Esophagus squamous epithelium (tissue), 5 donors: ENCODE results near the gene SIM1. TPM values are rescaled to one million over a fixed set of nuclear protein-coding genes. Genes with fewer than 3 reads are reported as not detected.

Experiments
- DNase-seq: peaks from one replicate; lab custom pipeline; 2025; lab: John Stamatoyannopoulos, UW
- H3K27ac ChIP-seq, 4 donors: fragments of 200-600 bp; sonication (generic); one replicate each; pipeline ENCODE4 v1.5.1; 2016 to 2019; ENCODE audit warnings: mild to moderate bottlenecking in 1 of 4
- H3K27me3 ChIP-seq, 4 donors: fragments of 200-600 bp; sonication (generic); 1 replicate in 3 of 4; 2 replicates in 1 of 4; pipeline versions ENCODE4 v1.5.1 to v1.6.0; 2017 to 2021; ENCODE audit warnings: antibody characterized with exemption in 1 of 4
- H3K36me3 ChIP-seq, 3 donors: fragments of 200-600 bp; sonication (generic); one replicate each; pipeline ENCODE4 v1.5.1; 2016 to 2019
- H3K4me1 ChIP-seq, 3 donors: fragments of 200-600 bp; sonication (generic); one replicate each; pipeline ENCODE4 v1.5.1; 2017 to 2019
- H3K4me3 ChIP-seq, 4 donors: fragments of 200-600 bp; sonication (generic); 1 replicate in 3 of 4; 2 replicates in 1 of 4; pipeline ENCODE4 v1.5.1; 2016 to 2019; ENCODE audit warnings: mild to moderate bottlenecking in 2 of 4, moderate library complexity in 1 of 4
- H3K9me3 ChIP-seq, 3 donors: fragments of 200-600 bp; sonication (generic); one replicate each; pipeline ENCODE4 v1.5.1; 2016 to 2019
- POLR2A ChIP-seq, 4 donors: fragments of 450-650 bp; IDR thresholded peaks; one replicate each; pipeline ENCODE4 v1.6.1; 2017; ENCODE audit warnings: antibody characterized with exemption in 4 of 4, mild to moderate bottlenecking in 4 of 4, moderate library complexity in 3 of 4
- WGBS, 2 donors: methylation state at CpG; one replicate each; pipeline ENCODE4 v1.1.5; 2018; 5-methylcytosine and 5-hydroxymethylcytosine counted together
- intact Hi-C: fragments of 100-400 bp; cut with DNase I; formaldehyde crosslinking; loops from one replicate; pipeline ENCODE4 v1.15.0; 2022
- total RNA-seq, 4 donors: library from RNA; depleted of rRNA; stranded (reverse); fragments of >200 nt; gene quantifications; one replicate each; pipeline ENCODE4 v1.1.0, GENCODE V29; 2016
- TF ChIP-seq, protein P1 (sequence below), 6 experiments: fragments of 450-650 bp in 4 of 6; fragments of 200-600 bp in 2 of 6; sonication (generic) in 2 of 6; IDR thresholded peaks; one replicate each; pipeline ENCODE4 v1.5.1; 2016 to 2019; ENCODE audit warnings: antibody characterized with exemption in 6 of 6, mild to moderate bottlenecking in 4 of 6, moderate library complexity in 4 of 6
- donor health status: DM: yes; HTN: yes; CAD: no.

SIM1 gene
- total RNA-seq, 4 donors from 2014 or later: under 0.01 TPM; not detected in 3

- Histone ChIP-seq H3K4me1 (no peaks in the 10 kb centered on the region), H3K36me3 (no peaks in the 10 kb centered on the region), H3K27me3 (peaks cover 0 to 48% (median 0%) of the 10 kb centered on the region in 4 donors), H3K27ac (no peak overlapping the region), H3K9me3 (no peaks in the 10 kb centered on the region), H3K4me3 (no peak overlapping the region)
- no peak for DNase-seq
- TF ChIP-seq, protein P1, sequence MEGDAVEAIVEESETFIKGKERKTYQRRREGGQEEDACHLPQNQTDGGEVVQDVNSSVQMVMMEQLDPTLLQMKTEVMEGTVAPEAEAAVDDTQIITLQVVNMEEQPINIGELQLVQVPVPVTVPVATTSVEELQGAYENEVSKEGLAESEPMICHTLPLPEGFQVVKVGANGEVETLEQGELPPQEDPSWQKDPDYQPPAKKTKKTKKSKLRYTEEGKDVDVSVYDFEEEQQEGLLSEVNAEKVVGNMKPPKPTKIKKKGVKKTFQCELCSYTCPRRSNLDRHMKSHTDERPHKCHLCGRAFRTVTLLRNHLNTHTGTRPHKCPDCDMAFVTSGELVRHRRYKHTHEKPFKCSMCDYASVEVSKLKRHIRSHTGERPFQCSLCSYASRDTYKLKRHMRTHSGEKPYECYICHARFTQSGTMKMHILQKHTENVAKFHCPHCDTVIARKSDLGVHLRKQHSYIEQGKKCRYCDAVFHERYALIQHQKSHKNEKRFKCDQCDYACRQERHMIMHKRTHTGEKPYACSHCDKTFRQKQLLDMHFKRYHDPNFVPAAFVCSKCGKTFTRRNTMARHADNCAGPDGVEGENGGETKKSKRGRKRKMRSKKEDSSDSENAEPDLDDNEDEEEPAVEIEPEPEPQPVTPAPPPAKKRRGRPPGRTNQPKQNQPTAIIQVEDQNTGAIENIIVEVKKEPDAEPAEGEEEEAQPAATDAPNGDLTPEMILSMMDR (IDR thresholded peaks at IDR 0.05): no peak
- no peak for TF ChIP-seq POLR2A (IDR thresholded peaks at IDR 0.05)
- intact Hi-C loops: no loop called here
- WGBS, 2 donors: 56 to 62% methylated on average over 5 of the region's 5 CpGs
Measured at GRCh38 chr6:100433726-100434435, 30.8 kb downstream of the SIM1 start.

- intact Hi-C loops: no loop called here
- Histone ChIP-seq H3K36me3 (no peaks in the 10 kb centered on the region), H3K27me3 (peaks cover 0 to 36% (median 0%) of the 10 kb centered on the region in 4 donors), H3K4me1 (no peaks in the 10 kb centered on the region), H3K27ac (no peak overlapping the region), H3K9me3 (no peaks in the 10 kb centered on the region), H3K4me3 (no peak overlapping the region)
- DNase-seq: no peak
- no peak for TF ChIP-seq POLR2A (IDR thresholded peaks at IDR 0.05)
- TF ChIP-seq, protein P1 (IDR thresholded peaks at IDR 0.05): no peak
- 48 to 52% methylated on average over 3 of the region's 3 CpGs for WGBS, 2 donors
Measured at GRCh38 chr6:100432136-100432535, 32.6 kb downstream of the SIM1 start.

GRCh38 chr6:100430962-100431361 lies 33.8 kb downstream of the SIM1 start:
- H3K4me3 ChIP-seq: no peak overlapping the region
- WGBS, 2 donors: 35 to 44% methylated on average over 3 of the region's 3 CpGs

DNA sequence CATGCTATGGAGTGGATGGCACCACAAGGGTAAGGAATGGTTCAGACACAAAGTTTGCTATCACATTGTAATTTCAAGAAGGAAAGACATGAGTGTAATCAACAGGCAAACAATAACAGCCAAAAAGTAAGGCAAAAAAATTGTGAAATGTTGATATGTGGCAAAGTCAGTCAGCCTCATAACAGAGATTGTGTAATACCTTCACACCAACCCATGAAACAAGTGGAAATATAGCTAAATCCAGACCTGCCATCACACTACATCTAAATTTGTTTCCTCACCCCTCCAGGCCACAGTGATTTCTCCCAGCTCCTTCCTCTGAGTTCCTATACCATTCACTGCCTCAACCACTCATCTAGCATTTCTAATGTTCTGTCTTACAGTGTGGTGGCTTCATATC lies 37.3 kb downstream of the SIM1 start:
- H3K27ac ChIP-seq: no peak overlapping the region
- no peaks in the 10 kb centered on the region for H3K9me3 ChIP-seq
- no peak overlapping the region for H3K4me3 ChIP-seq
- H3K27me3 ChIP-seq: peaks cover 0 to 16% (median 0%) of the 10 kb centered on the region in 4 donors
- H3K4me1 ChIP-seq: no peaks in the 10 kb centered on the region
- no peaks in the 10 kb centered on the region for H3K36me3 ChIP-seq
- intact Hi-C loops: no loop called here
- TF ChIP-seq, protein P1 (IDR thresholded peaks at IDR 0.05): no peak
- no peak for DNase-seq

More at GRCh38 chr6:100430962-100431361, 33.8 kb downstream of the SIM1 start:
- Histone ChIP-seq H3K27ac (no peak overlapping the region), H3K36me3 (no peaks in the 10 kb centered on the region), H3K4me1 (no peaks in the 10 kb centered on the region), H3K27me3 (peaks cover 0 to 40% (median 0%) of the 10 kb centered on the region in 4 donors), H3K9me3 (no peaks in the 10 kb centered on the region)
- TF ChIP-seq, protein P1 (IDR thresholded peaks at IDR 0.05): no peak
- TF ChIP-seq POLR2A (IDR thresholded peaks at IDR 0.05): no peak
- DNase-seq: no peak
- intact Hi-C loops: no loop called here

GRCh38 chr6:100426744-100427338 lies 37.9 kb downstream of the SIM1 start:
- no peaks in the 10 kb centered on the region for H3K4me1 ChIP-seq
- no peak overlapping the region for H3K27ac ChIP-seq
- no peaks in the 10 kb centered on the region for H3K36me3 ChIP-seq
- no peak overlapping the region for H3K4me3 ChIP-seq
- no peaks in the 10 kb centered on the region for H3K9me3 ChIP-seq
- peaks cover 0 to 10% (median 0%) of the 10 kb centered on the region in 4 donors for H3K27me3 ChIP-seq
- no peak for DNase-seq
- no peak for TF ChIP-seq POLR2A (IDR thresholded peaks at IDR 0.05)
- intact Hi-C loops: no loop called here
- WGBS, 2 donors: 70 to 75% methylated on average over 10 of the region's 10 CpGs
